ENCODE data around the gene PRMT2. TPM values are rescaled to one million over a fixed set of nuclear protein-coding genes. Genes with fewer than 3 reads are reported as not detected.

The PRMT2 gene
- total and polyA plus RNA-seq, 12 donors = 31.2 to 70.1 (median 54.2) TPM

DNA sequence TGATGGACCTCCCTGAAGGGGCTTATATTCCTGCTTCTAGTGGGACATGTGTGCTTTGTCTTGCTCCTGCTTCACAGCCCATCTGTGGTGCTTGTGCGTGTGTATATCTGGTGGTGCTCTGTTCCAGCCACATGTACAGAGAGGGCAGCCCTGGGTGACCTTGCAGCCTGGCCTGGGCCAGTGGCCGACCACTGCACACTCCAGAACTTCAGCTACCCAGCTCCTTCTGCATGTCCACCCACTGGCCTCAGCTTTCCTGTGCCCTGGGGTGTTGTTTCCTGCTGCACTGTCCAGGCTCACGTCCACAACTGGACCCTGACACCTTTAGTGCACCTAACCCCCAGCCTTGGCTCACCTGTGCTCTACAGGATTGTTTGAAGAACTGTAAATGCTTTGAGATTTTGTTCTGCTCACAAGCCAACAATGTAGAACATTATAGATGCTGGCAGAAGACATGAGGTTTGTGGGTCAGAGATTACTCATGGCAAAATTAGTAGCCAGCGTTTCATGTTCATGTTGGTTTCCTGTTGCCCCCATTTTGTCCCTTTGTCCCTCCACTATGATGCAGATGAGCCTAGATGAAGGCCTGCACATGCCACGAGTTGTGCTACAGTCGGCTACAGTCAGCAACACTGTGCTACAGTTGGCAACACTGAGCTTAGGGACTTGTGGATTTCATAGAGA lies 25.3 kb upstream of the PRMT2 start:
- Histone ChIP-seq H3K4me3 (no peak overlapping the region), H3K9me3 (peaks cover 0 to 15% (median 0%) of the 10 kb centered on the region in 11 donors), H3K36me3 (no peaks in the 10 kb centered on the region), H3K4me1 (peaks cover 0 to 21% (median 0%) of the 10 kb centered on the region in 9 donors), H3K27ac (no peak overlapping the region), H3K27me3 (no peaks in the 10 kb centered on the region)
- intact Hi-C loops (cut with DNase I) = no loop called here
- ATAC-seq (no peak), DNase-seq (no peak)
- WGBS, 2 donors = 80 to 82% methylated on average over 6 of the region's 6 CpGs
- TF ChIP-seq, protein P1, sequence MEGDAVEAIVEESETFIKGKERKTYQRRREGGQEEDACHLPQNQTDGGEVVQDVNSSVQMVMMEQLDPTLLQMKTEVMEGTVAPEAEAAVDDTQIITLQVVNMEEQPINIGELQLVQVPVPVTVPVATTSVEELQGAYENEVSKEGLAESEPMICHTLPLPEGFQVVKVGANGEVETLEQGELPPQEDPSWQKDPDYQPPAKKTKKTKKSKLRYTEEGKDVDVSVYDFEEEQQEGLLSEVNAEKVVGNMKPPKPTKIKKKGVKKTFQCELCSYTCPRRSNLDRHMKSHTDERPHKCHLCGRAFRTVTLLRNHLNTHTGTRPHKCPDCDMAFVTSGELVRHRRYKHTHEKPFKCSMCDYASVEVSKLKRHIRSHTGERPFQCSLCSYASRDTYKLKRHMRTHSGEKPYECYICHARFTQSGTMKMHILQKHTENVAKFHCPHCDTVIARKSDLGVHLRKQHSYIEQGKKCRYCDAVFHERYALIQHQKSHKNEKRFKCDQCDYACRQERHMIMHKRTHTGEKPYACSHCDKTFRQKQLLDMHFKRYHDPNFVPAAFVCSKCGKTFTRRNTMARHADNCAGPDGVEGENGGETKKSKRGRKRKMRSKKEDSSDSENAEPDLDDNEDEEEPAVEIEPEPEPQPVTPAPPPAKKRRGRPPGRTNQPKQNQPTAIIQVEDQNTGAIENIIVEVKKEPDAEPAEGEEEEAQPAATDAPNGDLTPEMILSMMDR (IDR thresholded peaks at IDR 0.05) = no peak

DNA sequence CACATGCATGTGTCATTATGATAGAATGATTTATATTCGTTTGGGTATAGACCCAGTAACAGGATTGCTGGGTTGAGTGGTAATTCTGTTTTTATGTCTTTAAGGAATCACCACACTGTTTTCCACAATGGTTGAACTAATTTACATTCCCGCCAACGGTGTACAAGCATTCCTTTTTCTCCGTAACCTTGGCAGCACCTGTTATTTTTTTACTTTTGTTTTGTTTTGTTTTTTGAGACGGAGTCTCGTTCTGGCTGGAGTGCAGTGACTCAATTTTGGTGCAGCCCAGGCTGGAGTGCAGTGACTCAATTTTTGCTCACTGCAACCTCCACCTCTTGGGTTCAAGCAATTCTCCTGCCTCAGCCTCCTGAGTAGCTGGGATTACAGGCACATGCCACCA lies 22.1 kb upstream of the PRMT2 start:
- intact Hi-C loops (cut with DNase I) = no loop called here
- WGBS, 2 donors = 87 to 92% methylated on average over 6 of the region's 6 CpGs

DNA sequence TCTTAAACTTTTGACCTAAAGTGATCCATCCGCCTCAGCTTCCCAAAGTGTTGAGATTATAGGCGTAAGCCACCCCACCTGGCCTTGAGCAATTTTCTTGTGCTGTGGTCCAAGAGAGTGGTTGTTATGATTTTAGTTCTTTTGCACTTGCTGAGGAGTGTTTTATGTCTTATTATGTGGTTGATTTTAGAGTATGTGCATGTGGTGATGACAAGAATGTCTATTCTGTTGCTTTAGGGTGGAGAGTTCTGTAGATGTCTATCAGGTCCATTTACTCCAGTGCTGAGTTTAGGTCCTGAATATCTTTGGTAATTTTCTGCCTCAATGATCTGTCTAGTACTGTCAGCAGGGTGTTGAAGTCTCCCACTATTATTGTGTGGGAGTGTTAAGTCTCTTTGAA lies 19.4 kb upstream of the PRMT2 start:
- ATAC-seq = no peak
- peaks cover 0 to 9% (median 0%) of the 10 kb centered on the region in 11 donors for H3K9me3 ChIP-seq
- DNase-seq = no peak
- no peak overlapping the region for H3K27ac ChIP-seq
- TF ChIP-seq, protein P1 (IDR thresholded peaks at IDR 0.05) = no peak
- peaks cover 0 to 8% (median 0%) of the 10 kb centered on the region in 9 donors for H3K4me1 ChIP-seq
- no peak overlapping the region for H3K4me3 ChIP-seq
- H3K36me3 ChIP-seq = no peaks in the 10 kb centered on the region
- no peaks in the 10 kb centered on the region for H3K27me3 ChIP-seq
- intact Hi-C loops (cut with DNase I) = no loop called here
- 94 to 97% methylated on average over 2 of the region's 2 CpGs for WGBS, 2 donors

More for the DNA sequence above, 22.1 kb upstream of the PRMT2 start:
- peaks cover 0 to 15% (median 0%) of the 10 kb centered on the region in 11 donors for H3K9me3 ChIP-seq
- peaks cover 0 to 8% (median 0%) of the 10 kb centered on the region in 9 donors for H3K4me1 ChIP-seq
- H3K4me3 ChIP-seq = no peak overlapping the region
- H3K36me3 ChIP-seq = no peaks in the 10 kb centered on the region
- TF ChIP-seq, protein P1 (IDR thresholded peaks at IDR 0.05) = no peak
- H3K27ac ChIP-seq = no peak overlapping the region
- no peaks in the 10 kb centered on the region for H3K27me3 ChIP-seq
- DNase-seq (no peak), ATAC-seq (no peak)

DNA sequence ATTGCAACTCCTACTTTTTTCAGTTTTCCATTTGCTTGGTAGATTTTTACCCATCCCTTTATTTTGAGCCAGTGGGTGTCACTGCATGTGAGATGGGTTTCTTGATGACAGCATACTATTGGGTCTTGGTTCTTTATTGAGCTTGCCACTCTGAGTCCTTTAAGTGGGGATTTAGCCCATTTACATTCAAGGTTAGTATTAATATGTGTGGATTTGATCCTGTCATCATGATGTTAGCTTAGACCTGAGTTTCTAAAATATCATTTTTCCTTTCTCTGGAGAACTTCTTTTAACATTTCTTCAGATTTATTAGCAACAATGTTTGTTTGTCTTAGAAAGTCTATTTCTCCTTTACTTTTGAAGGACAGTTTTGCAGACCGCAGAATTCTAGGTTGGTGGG lies 18.8 kb upstream of the PRMT2 start:
- intact Hi-C loops (cut with DNase I) = no loop called here

More for the DNA sequence above, 18.8 kb upstream of the PRMT2 start:
- Histone ChIP-seq H3K36me3 (no peaks in the 10 kb centered on the region), H3K27ac (no peak overlapping the region), H3K4me1 (peaks cover 0 to 14% (median 0%) of the 10 kb centered on the region in 9 donors), H3K27me3 (no peaks in the 10 kb centered on the region), H3K4me3 (no peak overlapping the region), H3K9me3 (peaks cover 0 to 4% (median 0%) of the 10 kb centered on the region in 11 donors)
- TF ChIP-seq, protein P1 (IDR thresholded peaks at IDR 0.05) = no peak
- no peak for ATAC-seq
- DNase-seq = no peak
- 97 to 100% methylated on average over 1 of the region's 1 CpG for WGBS, 2 donors

All from heart right ventricle (tissue), 16 donors.